HepG2 (cell line): ENCODE results near the gene CBY1. TPM values are rescaled to one million over a fixed set of nuclear protein-coding genes. Genes with fewer than 3 reads are reported as not detected.

Experiments
- ATAC-seq: fragments of 200-7000 bp; cut with Tn5 transposase; 3 replicates; pipeline ENCODE4 v1.9.1; 2020; ENCODE audit warnings: mild to moderate bottlenecking, moderate library complexity
- BruUV-seq: library from RNA; stranded (reverse); fragments of 400-500 nt; replicated peaks from 2 replicates; lab custom pipeline; 2021; lab: Mats Ljungman, UMichigan
- CTCF ChIA-PET: fragments of 300-600 bp; formaldehyde crosslinking; extraction: SDS; loops from one replicate; lab custom pipeline; 2021; ENCODE audit warnings: low total read pairs, inconsistent platforms, low intra/inter-chr PET ratio; lab: Yijun Ruan, JAX
- POLR2A ChIA-PET: fragments of 350-600 bp; sonication (Branson Sonifier 250); formaldehyde crosslinking; loops from one replicate; lab custom pipeline; 2020; ENCODE audit warnings: antibody characterized with exemption, inconsistent platforms; lab: Yijun Ruan, JAX
- DNase-seq: peaks from one replicate; pipeline ENCODE4 v3.0.0-alpha.2; 2015; ENCODE audit warnings: low spot score
- FAIRE-seq: peaks from 3 replicates; lab custom pipeline; 2011; peaks lifted over from hg19 to GRCh38; lab: Jason Lieb, UNC
- H2AFZ ChIP-seq: one replicate; pipeline ENCODE4 v1.6.1; 2011; ENCODE audit warnings: low read length, inconsistent platforms
- H3K27ac ChIP-seq: fragments of 300-600 bp; 3 replicates; pipeline ENCODE4 v1.8.0; 2011; ENCODE audit warnings: mixed run types, mild to moderate bottlenecking, mixed read lengths, low read length, inconsistent platforms; ENCODE audit not compliant: insufficient read depth; ENCODE audit errors: extremely low read length
- H3K27me3 ChIP-seq, 2 experiments: fragments of 200-600 bp in 1 of 2; 2 replicates in 1 of 2; 3 replicates in 1 of 2; pipeline versions ENCODE4 v1.6.0 to v1.8.0; 2011; ENCODE audit warnings: low read length in 2 of 2, mild to moderate bottlenecking in 2 of 2, moderate library complexity in 2 of 2, inconsistent platforms in 1 of 2; ENCODE audit not compliant: insufficient read depth in 2 of 2, control insufficient read depth in 1 of 2
- H3K36me3 ChIP-seq, 2 experiments: fragments of 200-600 bp in 1 of 2; replicated peaks in 1 of 2; 2 replicates in 1 of 2; 3 replicates in 1 of 2; pipeline versions ENCODE4 v1.5.1 to v1.8.0; 2011; ENCODE audit warnings: low read length in 2 of 2, inconsistent platforms in 1 of 2; ENCODE audit not compliant: insufficient read depth in 2 of 2, control insufficient read depth in 1 of 2
- H3K4me1 ChIP-seq: 2 replicates; pipeline ENCODE4 v1.5.1; 2012; ENCODE audit warnings: low read length, inconsistent platforms; ENCODE audit not compliant: insufficient read depth
- H3K4me2 ChIP-seq: 2 replicates; pipeline ENCODE4 v1.6.0; 2011; ENCODE audit warnings: low read depth, low read length, inconsistent platforms
- H3K4me3 ChIP-seq, 3 experiments: fragments of 200-600 bp in 1 of 3; sonication (generic), shearing (Covaris generic) in 1 of 3; replicated peaks in 1 of 3; 2 replicates each; pipeline ENCODE4 v1.5.1; 2011 to 2016; ENCODE audit warnings: low read length in 3 of 3, inconsistent platforms in 2 of 3, low read depth in 2 of 3, mild to moderate bottlenecking in 2 of 3, control low read depth in 1 of 3, mixed read lengths in 1 of 3; ENCODE audit not compliant: insufficient read depth in 1 of 3
- H3K79me2 ChIP-seq: one replicate; pipeline ENCODE4 v1.6.1; 2011; ENCODE audit warnings: low read length, inconsistent platforms; ENCODE audit not compliant: insufficient read depth
- H3K9ac ChIP-seq: 2 replicates; pipeline ENCODE4 v1.6.0; 2011; ENCODE audit warnings: mild to moderate bottlenecking, low read depth, low read length, inconsistent platforms; ENCODE audit not compliant: insufficient read depth
- H3K9me3 ChIP-seq: 2 replicates; pipeline ENCODE4 v1.5.1; 2012; ENCODE audit warnings: mild to moderate bottlenecking, low read length
- H4K20me1 ChIP-seq: 2 replicates; pipeline ENCODE4 v1.6.0; 2011; ENCODE audit warnings: inconsistent platforms, mild to moderate bottlenecking, low read length, moderate library complexity; ENCODE audit not compliant: insufficient read depth
- ARHGAP35 ChIP-seq: sonication (generic); formaldehyde crosslinking; IDR thresholded peaks from 2 replicates; pipeline ENCODE4 v1.9.0; 2022; ENCODE audit warnings: mild to moderate bottlenecking, inconsistent platforms, moderate library complexity, missing genetic modification reagents, borderline replicate concordance
- CENPT ChIP-seq: sonication (generic); formaldehyde crosslinking; IDR thresholded peaks from 2 replicates; pipeline ENCODE4 v1.8.0; 2022; ENCODE audit warnings: low read depth, mild to moderate bottlenecking, moderate library complexity, missing genetic modification reagents
- ELF1 ChIP-seq: sonication (generic); formaldehyde crosslinking; IDR thresholded peaks from 2 replicates; pipeline ENCODE4 v1.4.0; 2020; ENCODE audit warnings: missing genetic modification reagents
- HMGA1 ChIP-seq: sonication (generic); formaldehyde crosslinking; conservative IDR thresholded peaks from 2 replicates; pipeline ENCODE4 v1.4.0; 2020; ENCODE audit warnings: missing genetic modification reagents
- PTBP1 ChIP-seq: fragments of 200-400 bp; formaldehyde crosslinking; IDR thresholded peaks from 2 replicates; pipeline ENCODE4 v1.6.1; 2018; ENCODE audit warnings: low read length, low read depth; ENCODE audit not compliant: poor library complexity, severe bottlenecking
- SRF ChIP-seq: IDR thresholded peaks from 2 replicates; pipeline ENCODE4 v1.6.1; 2011; ENCODE audit warnings: mild to moderate bottlenecking, low read depth, low read length, moderate library complexity
- TCF7L2 ChIP-seq: IDR thresholded peaks from 2 replicates; pipeline ENCODE4 v1.6.1; 2011; ENCODE audit warnings: mild to moderate bottlenecking, low read depth, low read length, moderate library complexity
- ZBTB7A ChIP-seq: sonication (generic); formaldehyde crosslinking; IDR thresholded peaks from 2 replicates; pipeline ENCODE4 v1.8.0; 2022; ENCODE audit warnings: mild to moderate bottlenecking, missing genetic modification reagents
- ZNF101 ChIP-seq: sonication (generic); formaldehyde crosslinking; IDR thresholded peaks from 2 replicates; pipeline ENCODE4 v1.4.0; 2020; ENCODE audit warnings: mild to moderate bottlenecking, low read depth, missing genetic modification reagents, borderline replicate concordance
- ZNF256 ChIP-seq: sonication (generic); formaldehyde crosslinking; conservative IDR thresholded peaks from 2 replicates; pipeline ENCODE4 v1.4.0; 2020; ENCODE audit warnings: missing genetic modification reagents
- ZNF333 ChIP-seq: sonication (generic); formaldehyde crosslinking; IDR thresholded peaks from 2 replicates; pipeline ENCODE4 v1.4.0; 2020; ENCODE audit warnings: mild to moderate bottlenecking, missing genetic modification reagents, borderline replicate concordance
- ZNF430 ChIP-seq: sonication (generic); formaldehyde crosslinking; IDR thresholded peaks from 2 replicates; pipeline ENCODE4 v1.9.0; 2021; ENCODE audit warnings: mild to moderate bottlenecking, missing genetic modification reagents
- ZNF720 ChIP-seq: sonication (generic); formaldehyde crosslinking; IDR thresholded peaks from 2 replicates; pipeline ENCODE4 v1.4.0; 2020; ENCODE audit warnings: missing genetic modification reagents
- ZNF772 ChIP-seq: sonication (generic); formaldehyde crosslinking; IDR thresholded peaks from 2 replicates; pipeline ENCODE4 v1.5.0; 2020; ENCODE audit warnings: mild to moderate bottlenecking, missing genetic modification reagents
- ZNF773 ChIP-seq: sonication (generic); formaldehyde crosslinking; IDR thresholded peaks from 2 replicates; pipeline ENCODE4 v1.4.0; 2020; ENCODE audit warnings: missing genetic modification reagents, borderline replicate concordance
- WGBS: methylation state at CpG from one replicate; pipeline ENCODE4 v1.1.6; 2017; ENCODE audit warnings: low lambda C conversion rate; 5-methylcytosine and 5-hydroxymethylcytosine counted together
- in situ Hi-C: cut with HindIII; loops from 2 replicates; pipeline ENCODE4 v1.10.0; 2017; ENCODE audit warnings: low pct_unique_long_range_greater_than_20kb; ENCODE audit not compliant: extremely low pct_ligation_motif_present
- intact Hi-C: fragments of 100-400 bp; cut with micrococcal nuclease; formaldehyde crosslinking; loops from one replicate; pipeline ENCODE4 v1.10.0; 2022; ENCODE audit not compliant: unreplicated experiment
- polyA plus RNA-seq, 8 experiments: library from polyadenylated mRNA; depleted of rRNA in 3 of 8; stranded (reverse) in 7 of 8; unstranded in 1 of 8; fragments of >200 nt; fragmentation: Illumina TruSeq in 4 of 8; extraction: Trizol in 4 of 8; gene quantifications; 2 replicates each; pipeline versions ENCODE4 v1.2.1 to v1.2.3, GENCODE V29; 2011 to 2016; ENCODE audit warnings: low read depth in 4 of 8, missing spikeins in 1 of 8, mixed read lengths in 1 of 8; ENCODE audit not compliant: insufficient read depth in 1 of 8
- total RNA-seq, 5 experiments: library from RNA; depleted of rRNA; stranded (reverse); fragments of >200 nt; fragmentation: Illumina TruSeq; extraction: Trizol; gene quantifications; 2 replicates each; pipeline ENCODE4 v1.2.3, GENCODE V29; 2016; ENCODE audit warnings: low read depth in 1 of 5
- TF ChIP-seq, protein P1 (sequence below): IDR thresholded peaks from 2 replicates; pipeline ENCODE4 v1.6.1; 2018; ENCODE audit warnings: missing genetic modification reagents, mild to moderate bottlenecking, missing compliant biosample characterization
- TF ChIP-seq, protein P2 (sequence below): sonication (generic); formaldehyde crosslinking; IDR thresholded peaks from 2 replicates; pipeline ENCODE4 v1.5.1; 2020; ENCODE audit warnings: mild to moderate bottlenecking, missing genetic modification reagents, moderate library complexity
- TF ChIP-seq, protein P3 (sequence below): sonication (generic); formaldehyde crosslinking; IDR thresholded peaks from 2 replicates; pipeline ENCODE4 v1.8.0; 2022; ENCODE audit warnings: missing genetic modification reagents, mild to moderate bottlenecking, moderate library complexity, borderline replicate concordance

The CBY1 gene
- total and polyA plus RNA-seq, 2 of the 13 experiments (the other 11 are each of a cell fraction or from before 2014, with no cell fraction given): 19.7 to 20.3 TPM

DNA sequence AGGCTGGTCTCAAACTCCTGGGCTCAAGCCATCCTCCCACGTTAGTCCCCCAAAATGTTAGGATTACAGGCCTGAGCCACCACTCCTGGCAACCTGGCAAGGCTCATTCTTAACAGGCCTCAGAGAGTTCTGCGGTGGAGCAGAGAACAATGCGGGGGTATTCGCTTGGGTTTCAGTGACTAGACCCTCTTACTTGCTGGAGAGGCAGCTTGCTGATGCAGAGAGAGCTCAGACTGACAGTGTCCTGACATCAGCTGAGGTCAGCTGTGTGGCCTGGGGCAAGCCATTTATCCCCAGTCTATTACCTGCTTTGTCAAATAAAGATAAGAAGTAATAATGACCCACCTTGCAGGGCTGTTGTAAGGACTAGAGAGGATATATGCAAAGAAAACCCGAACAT lies 46.2 kb upstream of the CBY1 start:
- ChIA-PET POLR2A (no interaction called here), CTCF (no interaction called here)
- DNase-seq (no peak), FAIRE-seq (no peak), ATAC-seq (no peak)
- intact Hi-C loops: no loop called here
- no TSS peak for BruUV-seq
- Histone ChIP-seq H3K4me1 (peaks cover 19% of the 10 kb centered on the region), H3K9me3 (no peaks in the 10 kb centered on the region), H3K27ac (no peak overlapping the region), H2AFZ (no peak overlapping the region), H3K4me3 (no peak overlapping the region), H3K4me2 (no peak overlapping the region), H3K27me3 (no peaks in the 10 kb centered on the region), H4K20me1 (no peaks in the 10 kb centered on the region; the same call in 1 of the 2 replicates), H3K79me2 (no peaks in the 10 kb centered on the region), H3K36me3 (no peaks in the 10 kb centered on the region), H3K9ac (no peak overlapping the region)
- in situ Hi-C loops: no loop called here
- WGBS: 55% methylated on average over 3 of the region's 5 CpGs
- TF ChIP-seq ARHGAP35 (CRISPR knock-in tag) (no peak), ZNF772 (CRISPR knock-in tag) (no peak), ZNF256 (CRISPR knock-in tag) (no peak), ZNF720 (no peak), ZBTB7A (no peak), ZNF333 (CRISPR knock-in tag) (no peak), PTBP1 (no peak), CENPT (CRISPR knock-in tag) (no peak), ZNF773 (no peak), ELF1 (CRISPR knock-in tag) (no peak), TCF7L2 (no peak), ZNF101 (CRISPR knock-in tag) (no peak), SRF (no peak), ZNF430 (CRISPR knock-in tag) (no peak), HMGA1 (CRISPR knock-in tag) (no peak)
- TF ChIP-seq, protein P1, sequence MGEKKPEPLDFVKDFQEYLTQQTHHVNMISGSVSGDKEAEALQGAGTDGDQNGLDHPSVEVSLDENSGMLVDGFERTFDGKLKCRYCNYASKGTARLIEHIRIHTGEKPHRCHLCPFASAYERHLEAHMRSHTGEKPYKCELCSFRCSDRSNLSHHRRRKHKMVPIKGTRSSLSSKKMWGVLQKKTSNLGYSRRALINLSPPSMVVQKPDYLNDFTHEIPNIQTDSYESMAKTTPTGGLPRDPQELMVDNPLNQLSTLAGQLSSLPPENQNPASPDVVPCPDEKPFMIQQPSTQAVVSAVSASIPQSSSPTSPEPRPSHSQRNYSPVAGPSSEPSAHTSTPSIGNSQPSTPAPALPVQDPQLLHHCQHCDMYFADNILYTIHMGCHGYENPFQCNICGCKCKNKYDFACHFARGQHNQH: no peak
- TF ChIP-seq, protein P2, sequence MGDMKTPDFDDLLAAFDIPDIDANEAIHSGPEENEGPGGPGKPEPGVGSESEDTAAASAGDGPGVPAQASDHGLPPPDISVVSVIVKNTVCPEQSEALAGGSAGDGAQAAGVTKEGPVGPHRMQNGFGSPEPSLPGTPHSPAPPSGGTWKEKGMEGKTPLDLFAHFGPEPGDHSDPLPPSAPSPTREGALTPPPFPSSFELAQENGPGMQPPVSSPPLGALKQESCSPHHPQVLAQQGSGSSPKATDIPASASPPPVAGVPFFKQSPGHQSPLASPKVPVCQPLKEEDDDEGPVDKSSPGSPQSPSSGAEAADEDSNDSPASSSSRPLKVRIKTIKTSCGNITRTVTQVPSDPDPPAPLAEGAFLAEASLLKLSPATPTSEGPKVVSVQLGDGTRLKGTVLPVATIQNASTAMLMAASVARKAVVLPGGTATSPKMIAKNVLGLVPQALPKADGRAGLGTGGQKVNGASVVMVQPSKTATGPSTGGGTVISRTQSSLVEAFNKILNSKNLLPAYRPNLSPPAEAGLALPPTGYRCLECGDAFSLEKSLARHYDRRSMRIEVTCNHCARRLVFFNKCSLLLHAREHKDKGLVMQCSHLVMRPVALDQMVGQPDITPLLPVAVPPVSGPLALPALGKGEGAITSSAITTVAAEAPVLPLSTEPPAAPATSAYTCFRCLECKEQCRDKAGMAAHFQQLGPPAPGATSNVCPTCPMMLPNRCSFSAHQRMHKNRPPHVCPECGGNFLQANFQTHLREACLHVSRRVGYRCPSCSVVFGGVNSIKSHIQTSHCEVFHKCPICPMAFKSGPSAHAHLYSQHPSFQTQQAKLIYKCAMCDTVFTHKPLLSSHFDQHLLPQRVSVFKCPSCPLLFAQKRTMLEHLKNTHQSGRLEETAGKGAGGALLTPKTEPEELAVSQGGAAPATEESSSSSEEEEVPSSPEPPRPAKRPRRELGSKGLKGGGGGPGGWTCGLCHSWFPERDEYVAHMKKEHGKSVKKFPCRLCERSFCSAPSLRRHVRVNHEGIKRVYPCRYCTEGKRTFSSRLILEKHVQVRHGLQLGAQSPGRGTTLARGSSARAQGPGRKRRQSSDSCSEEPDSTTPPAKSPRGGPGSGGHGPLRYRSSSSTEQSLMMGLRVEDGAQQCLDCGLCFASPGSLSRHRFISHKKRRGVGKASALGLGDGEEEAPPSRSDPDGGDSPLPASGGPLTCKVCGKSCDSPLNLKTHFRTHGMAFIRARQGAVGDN (CRISPR knock-in tag): no peak
- TF ChIP-seq, protein P3, sequence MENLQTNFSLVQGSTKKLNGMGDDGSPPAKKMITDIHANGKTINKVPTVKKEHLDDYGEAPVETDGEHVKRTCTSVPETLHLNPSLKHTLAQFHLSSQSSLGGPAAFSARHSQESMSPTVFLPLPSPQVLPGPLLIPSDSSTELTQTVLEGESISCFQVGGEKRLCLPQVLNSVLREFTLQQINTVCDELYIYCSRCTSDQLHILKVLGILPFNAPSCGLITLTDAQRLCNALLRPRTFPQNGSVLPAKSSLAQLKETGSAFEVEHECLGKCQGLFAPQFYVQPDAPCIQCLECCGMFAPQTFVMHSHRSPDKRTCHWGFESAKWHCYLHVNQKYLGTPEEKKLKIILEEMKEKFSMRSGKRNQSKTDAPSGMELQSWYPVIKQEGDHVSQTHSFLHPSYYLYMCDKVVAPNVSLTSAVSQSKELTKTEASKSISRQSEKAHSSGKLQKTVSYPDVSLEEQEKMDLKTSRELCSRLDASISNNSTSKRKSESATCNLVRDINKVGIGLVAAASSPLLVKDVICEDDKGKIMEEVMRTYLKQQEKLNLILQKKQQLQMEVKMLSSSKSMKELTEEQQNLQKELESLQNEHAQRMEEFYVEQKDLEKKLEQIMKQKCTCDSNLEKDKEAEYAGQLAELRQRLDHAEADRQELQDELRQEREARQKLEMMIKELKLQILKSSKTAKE (CRISPR knock-in tag): no peak
